HG03139 (cell line): Measurements from ENCODE around the gene FHAD1.

Experiments used
- ATAC-seq: cut with Tn5 transposase; IDR thresholded peaks from one replicate; pipeline ENCODE4 v1.9.1; 2021; ENCODE audit not compliant: unreplicated experiment

FHAD1 gene

GRCh38 chr1:15245593-15246360 lies 1.2 kb upstream of the FHAD1 start:
- ATAC-seq: no peak

DNA sequence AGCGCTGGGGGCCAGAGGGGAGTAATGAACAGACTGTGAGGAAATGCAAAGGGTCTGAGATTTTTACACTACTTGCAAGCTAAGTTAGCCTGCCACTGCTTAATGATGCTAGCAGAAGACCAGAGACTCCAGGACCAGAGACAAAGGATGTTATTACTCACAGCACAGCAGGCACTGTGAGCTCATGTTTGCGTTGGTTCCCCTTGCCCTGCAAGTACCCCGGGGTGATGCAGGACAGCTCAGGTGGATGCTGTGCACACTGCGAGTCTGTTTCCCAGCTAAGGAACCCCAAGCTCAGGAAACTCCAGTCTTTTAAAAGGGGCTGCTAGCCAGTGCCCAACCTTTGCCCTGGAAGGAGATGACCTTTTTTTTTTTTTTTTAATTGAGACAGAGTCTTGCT lies 1.2 kb downstream of the FHAD1 start:
- no peak for ATAC-seq

GRCh38 chr1:15249081-15249480 lies 2.1 kb downstream of the FHAD1 start:
- ATAC-seq: no peak

GRCh38 chr1:15251857-15252835 lies 5.1 kb downstream of the FHAD1 start:
- no peak for ATAC-seq

DNA sequence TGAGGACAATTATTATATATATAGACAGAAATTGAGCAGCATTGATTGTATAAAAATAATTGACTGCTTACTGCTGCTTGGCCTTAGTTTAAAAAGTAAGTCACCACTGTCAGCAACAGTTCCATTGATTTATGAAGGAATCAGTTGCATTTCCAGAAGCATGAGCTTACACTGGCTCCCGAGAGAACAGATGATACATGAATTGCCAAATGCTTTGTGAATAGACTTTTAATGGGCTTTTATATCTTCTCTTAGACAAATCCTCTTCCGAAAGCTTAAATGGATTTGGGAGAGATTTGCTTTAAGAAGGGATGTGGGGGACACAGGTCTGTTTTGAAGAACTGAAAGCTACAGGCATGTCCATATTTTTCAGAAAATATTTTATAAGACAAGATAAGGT lies 7.5 kb downstream of the FHAD1 start:
- no peak for ATAC-seq

- ATAC-seq: no peak
These were observed 8.6 kb downstream of the FHAD1 start for GRCh38 chr1:15255582-15256149.

DNA sequence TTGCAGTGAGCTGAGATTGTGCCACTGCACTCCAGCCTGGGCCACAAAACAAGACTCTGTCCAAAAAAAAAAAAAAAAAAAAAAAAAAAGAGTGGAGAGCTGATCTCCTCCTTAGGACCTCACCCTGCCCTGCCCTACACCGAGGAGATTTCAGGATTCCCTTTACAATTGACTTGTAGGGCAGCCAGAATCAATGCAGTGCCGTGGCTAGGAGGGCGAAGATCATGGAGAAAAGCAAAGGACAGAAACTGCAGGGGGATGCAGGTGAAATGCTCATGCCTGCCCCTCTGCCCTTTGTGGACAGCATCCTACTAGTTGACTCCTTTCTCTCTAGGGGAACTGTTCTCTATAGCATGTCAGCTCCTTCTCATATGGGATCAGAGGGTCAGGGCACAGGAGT lies 9.6 kb downstream of the FHAD1 start:
- ATAC-seq: no peak

- no peak for ATAC-seq
These were observed 10.3 kb downstream of the FHAD1 start for GRCh38 chr1:15257309-15257708.

DNA sequence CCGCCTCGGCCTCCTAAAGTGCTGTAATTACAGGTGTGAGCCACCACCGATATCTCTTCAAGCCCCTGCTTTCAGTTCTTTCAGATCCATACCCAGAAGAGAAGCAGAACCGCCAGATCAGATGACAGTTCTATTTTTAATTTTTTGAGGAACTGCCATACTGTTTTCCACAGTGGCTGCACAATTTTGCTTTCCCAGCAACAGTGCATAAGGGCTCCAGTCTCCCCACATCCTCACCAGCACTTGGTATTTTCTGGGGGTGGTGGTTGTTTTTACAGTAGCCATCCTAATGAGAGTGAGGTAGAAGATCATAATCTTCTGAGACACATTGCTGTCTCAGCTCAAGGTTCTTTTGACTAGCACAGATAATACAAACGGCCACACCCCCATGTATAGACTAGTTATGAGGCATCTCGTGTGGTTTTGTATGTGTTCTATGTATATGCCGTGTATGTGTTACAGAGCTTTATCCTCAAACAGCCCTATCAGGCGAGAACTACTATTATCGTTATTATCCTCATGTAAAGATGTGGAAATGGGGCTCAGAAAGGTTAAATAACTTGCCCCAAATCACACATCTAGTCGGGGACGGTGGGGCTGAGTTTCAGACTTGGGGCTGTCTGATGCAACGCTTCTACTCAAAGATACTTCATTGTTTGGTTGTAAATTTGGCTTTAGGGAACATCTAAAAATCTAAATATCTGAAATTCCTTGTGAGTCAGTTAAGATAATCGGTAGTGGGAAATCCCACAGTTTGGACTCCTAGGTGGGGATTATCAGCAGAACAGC lies 12.0 kb downstream of the FHAD1 start:
- no peak for ATAC-seq

DNA sequence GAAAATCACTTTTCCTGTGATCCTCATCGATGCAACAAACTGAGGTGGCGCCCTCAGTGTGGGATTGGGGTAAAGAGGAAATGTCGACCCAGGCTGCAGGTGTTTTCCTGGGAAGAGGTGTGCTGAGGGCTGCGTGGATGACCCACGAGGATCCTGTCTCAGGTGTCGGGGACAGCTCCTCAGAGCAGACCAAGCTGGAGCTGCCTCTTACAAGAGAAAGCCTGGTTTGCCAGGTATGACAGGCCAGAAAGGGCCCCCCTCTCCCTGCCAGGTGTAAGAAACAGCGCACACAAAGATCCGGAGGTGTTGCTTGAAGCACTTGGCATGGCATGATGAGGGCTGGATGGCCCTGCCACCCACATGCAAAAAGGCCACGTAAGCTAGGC lies 12.6 kb downstream of the FHAD1 start:
- ATAC-seq: no peak

DNA sequence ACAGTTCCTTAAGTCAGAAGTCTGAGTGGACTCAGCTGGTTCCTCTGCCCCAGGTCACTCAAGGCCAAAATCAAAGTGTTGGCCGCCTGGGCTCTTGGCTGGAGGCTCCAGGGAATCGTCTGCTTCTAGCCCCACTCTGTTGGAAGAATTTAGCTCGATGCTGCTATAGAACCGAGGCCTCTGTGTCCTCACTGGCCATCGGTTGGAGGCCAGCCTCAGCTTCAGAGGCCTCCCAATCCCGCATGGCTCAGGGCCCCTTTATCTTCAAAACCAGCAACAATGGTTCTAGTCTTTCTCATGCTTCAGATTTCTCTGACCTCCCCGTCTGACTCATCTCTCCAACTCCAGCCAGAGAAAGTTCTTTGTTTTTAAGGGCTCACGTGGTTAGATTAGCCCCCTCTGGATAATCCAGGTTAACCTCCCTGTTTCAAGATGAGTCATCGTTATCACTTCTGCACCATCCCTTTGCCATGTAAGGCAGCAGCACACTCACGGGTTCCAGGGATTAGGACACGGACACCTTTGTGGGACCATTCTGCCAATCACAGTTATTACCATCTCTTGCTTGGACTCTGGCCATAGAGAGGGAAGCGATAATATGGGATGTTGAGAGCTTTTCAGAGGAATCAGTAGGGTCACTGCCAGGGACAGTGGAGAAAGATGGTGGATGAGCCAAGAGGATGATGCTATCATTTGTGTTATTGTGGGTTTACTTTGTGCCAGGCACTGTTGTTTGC lies 13.6 kb downstream of the FHAD1 start:
- ATAC-seq: no peak

DNA sequence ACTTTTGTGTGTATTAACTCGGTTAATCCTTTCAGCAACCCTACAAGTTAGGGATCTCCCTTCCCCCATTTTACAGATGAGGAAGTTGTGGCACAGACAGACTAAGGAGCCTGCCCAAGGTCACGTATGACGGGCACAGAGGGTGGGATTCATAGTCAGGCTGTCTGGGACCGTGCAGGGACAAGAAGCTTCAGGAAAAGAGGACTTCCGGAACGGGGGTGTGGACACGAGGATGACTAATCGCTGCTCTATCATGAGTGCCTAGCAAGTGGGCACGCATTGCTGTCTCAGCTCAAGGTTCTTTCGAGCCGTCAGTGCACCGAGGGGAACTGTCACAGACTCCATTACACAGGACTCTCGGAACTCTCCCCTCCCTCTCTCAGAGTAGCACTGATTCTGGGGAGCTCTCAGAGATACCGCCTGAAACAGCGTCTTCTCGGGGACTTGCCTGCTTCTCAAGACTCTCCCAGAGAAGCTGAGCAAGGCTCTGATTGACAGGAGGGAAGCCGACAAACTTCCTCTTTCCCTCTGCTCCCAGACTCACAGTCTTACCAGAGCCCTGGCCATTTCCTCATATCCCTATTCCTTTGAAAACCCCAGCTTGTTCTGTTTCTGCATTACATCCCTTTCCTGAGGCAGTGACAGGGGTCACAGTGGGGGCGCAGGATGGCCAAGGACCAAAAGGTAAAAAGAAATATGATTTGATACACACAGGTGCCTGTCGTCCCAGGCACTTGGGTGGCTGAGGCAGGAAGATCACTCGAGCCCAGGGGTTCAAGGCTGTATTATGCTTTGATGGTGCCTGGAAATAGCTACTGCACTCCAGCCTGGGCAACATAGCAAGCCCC lies 14.4 kb downstream of the FHAD1 start:
- ATAC-seq: no peak

GRCh38 chr1:15262003-15262377 lies 15.0 kb downstream of the FHAD1 start:
- ATAC-seq: no peak

DNA sequence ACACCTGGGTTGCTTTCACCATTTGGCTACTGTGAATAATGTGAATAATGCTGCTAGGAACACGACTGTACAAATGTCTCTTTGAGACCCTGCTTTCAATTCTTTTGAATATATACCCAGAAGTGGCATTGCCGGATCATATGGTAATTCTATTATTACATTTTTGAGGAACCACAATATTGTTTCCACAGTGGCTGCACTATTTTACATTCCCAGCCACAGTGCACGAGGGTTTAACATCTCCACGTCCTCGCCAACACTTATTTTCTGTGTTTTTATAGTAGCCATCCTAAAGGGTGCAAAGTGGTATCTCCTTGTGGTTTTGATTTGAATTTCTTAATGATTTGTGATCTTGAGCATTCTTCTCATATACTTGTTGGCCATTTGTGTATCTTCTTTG lies 15.7 kb downstream of the FHAD1 start:
- ATAC-seq: no peak

GRCh38 chr1:15264769-15265168 lies 17.7 kb downstream of the FHAD1 start:
- ATAC-seq: no peak

DNA sequence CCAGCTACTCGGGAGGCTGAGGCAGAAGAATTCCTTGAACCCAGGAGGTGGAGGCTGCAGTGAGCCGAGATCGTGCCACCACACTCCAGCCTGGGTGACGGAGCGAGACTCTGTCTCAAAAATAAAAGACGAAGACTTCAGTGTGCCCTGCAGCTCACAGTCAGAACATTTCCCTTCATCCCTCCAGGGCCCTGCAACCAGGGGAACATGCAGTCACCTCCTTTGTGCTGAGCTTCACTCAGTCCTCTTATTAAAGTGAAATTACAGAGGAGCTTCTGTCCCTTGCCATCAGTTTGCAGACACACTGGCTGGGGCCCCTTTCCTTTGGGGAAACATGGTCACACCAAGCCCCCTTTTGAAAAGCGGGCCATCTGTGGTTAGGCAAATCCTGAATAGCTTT lies 24.2 kb downstream of the FHAD1 start:
- no peak for ATAC-seq

GRCh38 chr1:15272009-15272781 lies 25.2 kb downstream of the FHAD1 start:
- ATAC-seq: no peak

DNA sequence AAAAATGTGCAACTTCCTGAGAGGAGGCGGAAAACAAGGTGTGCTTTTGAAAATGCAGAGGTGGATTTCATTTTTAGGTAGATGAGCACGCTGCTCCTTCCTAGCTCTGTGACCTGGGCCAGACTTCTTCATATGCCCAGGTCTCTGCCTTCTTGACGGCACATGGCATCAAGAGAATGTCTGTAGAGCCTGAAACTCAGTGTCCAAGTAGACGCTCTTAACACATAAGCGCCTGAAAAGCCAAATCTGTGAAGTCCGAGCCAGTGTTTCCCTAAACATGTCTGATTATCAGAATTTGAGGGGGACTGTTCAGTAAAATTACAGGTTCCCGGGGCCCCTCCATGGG lies 25.7 kb downstream of the FHAD1 start:
- ATAC-seq: no peak

GRCh38 chr1:15273274-15273673 lies 26.3 kb downstream of the FHAD1 start:
- ATAC-seq: no peak
